HG02798 (cell line): Measurements from ENCODE around the gene TAF7L.
"Not testable (repeated sequence)": the region's sequence is repeated elsewhere in the genome, so short reads cannot be mapped to it uniquely, and the experiment has no call there.

Experiments used
- ATAC-seq: cut with Tn5 transposase; IDR thresholded peaks from one replicate; pipeline ENCODE4 v1.9.1; 2021; ENCODE audit warnings: mild to moderate bottlenecking; ENCODE audit not compliant: unreplicated experiment, poor library complexity

Gene TAF7L

GRCh38 chrX:101290957-101291603, at the start of gene TAF7L:
TSS of gene TAF7L (minus strand) at chrX:101291334. CDS start at chrX:101287543, 3,791 bp downstream.
- ATAC-seq = no peak

GRCh38 chrX:101337776-101338271, 46.7 kb upstream of the TAF7L start:
- ATAC-seq = no peak

- not testable (repeated sequence) for ATAC-seq
Measured at GRCh38 chrX:101334310-101334709, 43.2 kb upstream of the TAF7L start.

GRCh38 chrX:101326600-101326999, 35.5 kb upstream of the TAF7L start:
- not testable (repeated sequence) for ATAC-seq

GRCh38 chrX:101303790-101304189, 12.7 kb upstream of the TAF7L start:
- no peak for ATAC-seq

GRCh38 chrX:101295603-101296002, 4.5 kb upstream of the TAF7L start:
- not testable (repeated sequence) for ATAC-seq

GRCh38 chrX:101287402-101287801, 3.7 kb downstream of the TAF7L start:
- ATAC-seq = peak; percentile 57

- ATAC-seq = no peak
Measured at GRCh38 chrX:101276238-101276637, 14.9 kb downstream of the TAF7L start.

- ATAC-seq = no peak
Measured at GRCh38 chrX:101274198-101274597, 16.9 kb downstream of the TAF7L start.

GRCh38 chrX:101265869-101266428, 25.2 kb downstream of the TAF7L start:
- no peak for ATAC-seq

GRCh38 chrX:101263766-101264165, 27.4 kb downstream of the TAF7L start:
- no peak for ATAC-seq

GRCh38 chrX:101262590-101262989, 28.5 kb downstream of the TAF7L start:
- no peak for ATAC-seq

- ATAC-seq = no peak
Measured at GRCh38 chrX:101260435-101260834, 30.7 kb downstream of the TAF7L start.

- no peak for ATAC-seq
Measured at GRCh38 chrX:101258259-101258581, 32.9 kb downstream of the TAF7L start.

GRCh38 chrX:101257448-101258258, 33.5 kb downstream of the TAF7L start:
- no peak for ATAC-seq

- no peak for ATAC-seq
Measured at GRCh38 chrX:101252634-101253033, 38.5 kb downstream of the TAF7L start.

GRCh38 chrX:101241531-101241930, 49.6 kb downstream of the TAF7L start:
- no peak for ATAC-seq

- ATAC-seq = no peak
Measured at GRCh38 chrX:101237041-101237440, 54.1 kb downstream of the TAF7L start.

- ATAC-seq = no peak
Measured at GRCh38 chrX:101232316-101232715, 58.8 kb downstream of the TAF7L start.

GRCh38 chrX:101231080-101231479, 60.1 kb downstream of the TAF7L start:
- no peak for ATAC-seq

GRCh38 chrX:101230636-101231035, 60.5 kb downstream of the TAF7L start:
- no peak for ATAC-seq
